HepG2 (cell line): Measurements from ENCODE around the gene TMEM44. TPM values are rescaled to one million over a fixed set of nuclear protein-coding genes. Genes with fewer than 3 reads are reported as not detected.

ENCODE experiments used
- CC2D1A ChIP-seq: sonication (generic); formaldehyde crosslinking; IDR thresholded peaks from 2 replicates; pipeline ENCODE4 v1.8.1; 2023; ENCODE audit warnings: mild to moderate bottlenecking, missing genetic modification reagents
- ELF3 ChIP-seq: IDR thresholded peaks from 2 replicates; pipeline ENCODE4 v1.6.1; 2016; ENCODE audit warnings: missing genetic modification reagents, missing compliant biosample characterization
- KLF11 ChIP-seq: IDR thresholded peaks from 2 replicates; pipeline ENCODE4 v1.6.1; 2016; ENCODE audit warnings: missing compliant biosample characterization
- MED8 ChIP-seq: sonication (generic); formaldehyde crosslinking; IDR thresholded peaks from 2 replicates; pipeline ENCODE4 v1.8.1; 2023; ENCODE audit warnings: mild to moderate bottlenecking, missing genetic modification reagents; ENCODE audit not compliant: insufficient replicate concordance
- TEF ChIP-seq: sonication (generic); formaldehyde crosslinking; IDR thresholded peaks from 2 replicates; pipeline ENCODE4 v1.5.0; 2020; ENCODE audit warnings: missing genetic modification reagents
- YEATS2 ChIP-seq: sonication (generic); formaldehyde crosslinking; IDR thresholded peaks from 2 replicates; pipeline ENCODE4 v1.4.0; 2020; ENCODE audit warnings: missing genetic modification reagents, borderline replicate concordance
- ZNF468 ChIP-seq: sonication (generic); formaldehyde crosslinking; IDR thresholded peaks from 2 replicates; pipeline ENCODE4 v1.8.0; 2022; ENCODE audit warnings: mild to moderate bottlenecking, moderate library complexity, missing genetic modification reagents
- ZNF598 ChIP-seq: sonication (generic); formaldehyde crosslinking; IDR thresholded peaks from 2 replicates; pipeline ENCODE4 v1.5.1; 2020; ENCODE audit warnings: mild to moderate bottlenecking, missing genetic modification reagents, borderline replicate concordance
- ZSCAN21 ChIP-seq: sonication (generic); formaldehyde crosslinking; IDR thresholded peaks from 2 replicates; pipeline ENCODE4 v1.8.0; 2022; ENCODE audit warnings: mild to moderate bottlenecking, missing genetic modification reagents, moderate library complexity, borderline replicate concordance
- polyA plus RNA-seq, 8 experiments: library from polyadenylated mRNA; depleted of rRNA in 3 of 8; stranded (reverse) in 7 of 8; unstranded in 1 of 8; fragments of >200 nt; fragmentation: Illumina TruSeq in 4 of 8; extraction: Trizol in 4 of 8; gene quantifications; 2 replicates each; pipeline versions ENCODE4 v1.2.1 to v1.2.3, GENCODE V29; 2011 to 2016; ENCODE audit warnings: low read depth in 4 of 8, missing spikeins in 1 of 8, mixed read lengths in 1 of 8; ENCODE audit not compliant: insufficient read depth in 1 of 8
- total RNA-seq, 5 experiments: library from RNA; depleted of rRNA; stranded (reverse); fragments of >200 nt; fragmentation: Illumina TruSeq; extraction: Trizol; gene quantifications; 2 replicates each; pipeline ENCODE4 v1.2.3, GENCODE V29; 2016; ENCODE audit warnings: low read depth in 1 of 5
- TF ChIP-seq, protein P1 (sequence below): sonication (generic); formaldehyde crosslinking; IDR thresholded peaks from 2 replicates; pipeline ENCODE4 v1.5.1; 2020; ENCODE audit warnings: mild to moderate bottlenecking, missing genetic modification reagents, borderline replicate concordance
- TF ChIP-seq, protein P2 (sequence below), 2 experiments: sonication (generic) in 1 of 2; formaldehyde crosslinking in 1 of 2; IDR thresholded peaks; 2 replicates each; pipeline versions ENCODE4 v1.6.1 to v1.9.0; 2014 to 2022; ENCODE audit warnings: antibody characterized with exemption in 1 of 2, borderline replicate concordance in 1 of 2, inconsistent platforms in 1 of 2, low read depth in 1 of 2, missing genetic modification reagents in 1 of 2
- TF ChIP-seq, protein P3 (sequence below): sonication (generic); formaldehyde crosslinking; IDR thresholded peaks from 2 replicates; pipeline ENCODE4 v1.8.0; 2022; ENCODE audit warnings: mild to moderate bottlenecking, missing genetic modification reagents, borderline replicate concordance

TMEM44 gene
- total and polyA plus RNA-seq, 2 of the 13 experiments (the other 11 are each of a cell fraction or from before 2014, with no cell fraction given): 7.3 to 13.8 TPM

GRCh38 chr3:194682694-194683310, 49.6 kb upstream of the TMEM44 start (continued):
- TF ChIP-seq, protein P1, sequence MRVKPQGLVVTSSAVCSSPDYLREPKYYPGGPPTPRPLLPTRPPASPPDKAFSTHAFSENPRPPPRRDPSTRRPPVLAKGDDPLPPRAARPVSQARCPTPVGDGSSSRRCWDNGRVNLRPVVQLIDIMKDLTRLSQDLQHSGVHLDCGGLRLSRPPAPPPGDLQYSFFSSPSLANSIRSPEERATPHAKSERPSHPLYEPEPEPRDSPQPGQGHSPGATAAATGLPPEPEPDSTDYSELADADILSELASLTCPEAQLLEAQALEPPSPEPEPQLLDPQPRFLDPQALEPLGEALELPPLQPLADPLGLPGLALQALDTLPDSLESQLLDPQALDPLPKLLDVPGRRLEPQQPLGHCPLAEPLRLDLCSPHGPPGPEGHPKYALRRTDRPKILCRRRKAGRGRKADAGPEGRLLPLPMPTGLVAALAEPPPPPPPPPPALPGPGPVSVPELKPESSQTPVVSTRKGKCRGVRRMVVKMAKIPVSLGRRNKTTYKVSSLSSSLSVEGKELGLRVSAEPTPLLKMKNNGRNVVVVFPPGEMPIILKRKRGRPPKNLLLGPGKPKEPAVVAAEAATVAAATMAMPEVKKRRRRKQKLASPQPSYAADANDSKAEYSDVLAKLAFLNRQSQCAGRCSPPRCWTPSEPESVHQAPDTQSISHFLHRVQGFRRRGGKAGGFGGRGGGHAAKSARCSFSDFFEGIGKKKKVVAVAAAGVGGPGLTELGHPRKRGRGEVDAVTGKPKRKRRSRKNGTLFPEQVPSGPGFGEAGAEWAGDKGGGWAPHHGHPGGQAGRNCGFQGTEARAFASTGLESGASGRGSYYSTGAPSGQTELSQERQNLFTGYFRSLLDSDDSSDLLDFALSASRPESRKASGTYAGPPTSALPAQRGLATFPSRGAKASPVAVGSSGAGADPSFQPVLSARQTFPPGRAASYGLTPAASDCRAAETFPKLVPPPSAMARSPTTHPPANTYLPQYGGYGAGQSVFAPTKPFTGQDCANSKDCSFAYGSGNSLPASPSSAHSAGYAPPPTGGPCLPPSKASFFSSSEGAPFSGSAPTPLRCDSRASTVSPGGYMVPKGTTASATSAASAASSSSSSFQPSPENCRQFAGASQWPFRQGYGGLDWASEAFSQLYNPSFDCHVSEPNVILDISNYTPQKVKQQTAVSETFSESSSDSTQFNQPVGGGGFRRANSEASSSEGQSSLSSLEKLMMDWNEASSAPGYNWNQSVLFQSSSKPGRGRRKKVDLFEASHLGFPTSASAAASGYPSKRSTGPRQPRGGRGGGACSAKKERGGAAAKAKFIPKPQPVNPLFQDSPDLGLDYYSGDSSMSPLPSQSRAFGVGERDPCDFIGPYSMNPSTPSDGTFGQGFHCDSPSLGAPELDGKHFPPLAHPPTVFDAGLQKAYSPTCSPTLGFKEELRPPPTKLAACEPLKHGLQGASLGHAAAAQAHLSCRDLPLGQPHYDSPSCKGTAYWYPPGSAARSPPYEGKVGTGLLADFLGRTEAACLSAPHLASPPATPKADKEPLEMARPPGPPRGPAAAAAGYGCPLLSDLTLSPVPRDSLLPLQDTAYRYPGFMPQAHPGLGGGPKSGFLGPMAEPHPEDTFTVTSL (CRISPR knock-in tag): no peak
- no peak for TF ChIP-seq CC2D1A
- peak; percentile 31; the same call in 1 of the 2 replicates for TF ChIP-seq YEATS2 (CRISPR knock-in tag)
- TF ChIP-seq, protein P2, sequence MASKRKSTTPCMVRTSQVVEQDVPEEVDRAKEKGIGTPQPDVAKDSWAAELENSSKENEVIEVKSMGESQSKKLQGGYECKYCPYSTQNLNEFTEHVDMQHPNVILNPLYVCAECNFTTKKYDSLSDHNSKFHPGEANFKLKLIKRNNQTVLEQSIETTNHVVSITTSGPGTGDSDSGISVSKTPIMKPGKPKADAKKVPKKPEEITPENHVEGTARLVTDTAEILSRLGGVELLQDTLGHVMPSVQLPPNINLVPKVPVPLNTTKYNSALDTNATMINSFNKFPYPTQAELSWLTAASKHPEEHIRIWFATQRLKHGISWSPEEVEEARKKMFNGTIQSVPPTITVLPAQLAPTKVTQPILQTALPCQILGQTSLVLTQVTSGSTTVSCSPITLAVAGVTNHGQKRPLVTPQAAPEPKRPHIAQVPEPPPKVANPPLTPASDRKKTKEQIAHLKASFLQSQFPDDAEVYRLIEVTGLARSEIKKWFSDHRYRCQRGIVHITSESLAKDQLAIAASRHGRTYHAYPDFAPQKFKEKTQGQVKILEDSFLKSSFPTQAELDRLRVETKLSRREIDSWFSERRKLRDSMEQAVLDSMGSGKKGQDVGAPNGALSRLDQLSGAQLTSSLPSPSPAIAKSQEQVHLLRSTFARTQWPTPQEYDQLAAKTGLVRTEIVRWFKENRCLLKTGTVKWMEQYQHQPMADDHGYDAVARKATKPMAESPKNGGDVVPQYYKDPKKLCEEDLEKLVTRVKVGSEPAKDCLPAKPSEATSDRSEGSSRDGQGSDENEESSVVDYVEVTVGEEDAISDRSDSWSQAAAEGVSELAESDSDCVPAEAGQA (IDR thresholded peaks at IDR 0.05; ENCODE audit: low read depth): no peak
- TF ChIP-seq, protein P2 (CRISPR knock-in tag; IDR thresholded peaks at IDR 0.05; ENCODE audit: borderline replicate concordance): no peak
- no peak for TF ChIP-seq MED8 (CRISPR knock-in tag)
- no peak for TF ChIP-seq ZNF468
- 0 out of 2 replicates have a peak, but pooled peaks have one; percentile 44 for TF ChIP-seq KLF11 (CRISPR knock-in tag)
- TF ChIP-seq ZSCAN21: no peak
- TF ChIP-seq, protein P3, sequence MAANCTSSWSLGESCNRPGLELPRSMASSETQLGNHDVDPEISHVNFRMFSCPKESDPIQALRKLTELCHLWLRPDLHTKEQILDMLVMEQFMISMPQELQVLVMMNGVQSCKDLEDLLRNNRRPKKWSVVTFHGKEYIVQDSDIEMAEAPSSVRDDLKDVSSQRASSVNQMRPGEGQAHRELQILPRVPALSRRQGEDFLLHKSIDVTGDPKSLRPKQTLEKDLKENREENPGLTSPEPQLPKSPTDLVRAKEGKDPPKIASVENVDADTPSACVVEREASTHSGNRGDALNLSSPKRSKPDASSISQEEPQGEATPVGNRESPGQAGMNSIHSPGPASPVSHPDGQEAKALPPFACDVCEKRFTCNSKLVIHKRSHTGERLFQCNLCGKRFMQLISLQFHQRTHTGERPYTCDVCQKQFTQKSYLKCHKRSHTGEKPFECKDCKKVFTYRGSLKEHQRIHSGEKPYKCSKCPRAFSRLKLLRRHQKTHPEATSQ (CRISPR knock-in tag): 0 out of 2 replicates have a peak, but pooled peaks have one; percentile 38
- peak; percentile 64; the same call in 1 of the 2 replicates for TF ChIP-seq ZNF598 (CRISPR knock-in tag)
- no peak for TF ChIP-seq ELF3 (CRISPR knock-in tag)
- TF ChIP-seq TEF (CRISPR knock-in tag): no peak
